GM19395 (cell line): Measurements from ENCODE around the gene CHST8.

Experiments used
- ATAC-seq: cut with Tn5 transposase; IDR thresholded peaks from one replicate; pipeline ENCODE4 v1.9.1; 2021; ENCODE audit warnings: mild to moderate bottlenecking, moderate library complexity; ENCODE audit not compliant: unreplicated experiment

Gene CHST8

GRCh38 chr19:33734913-33735312 is 113.2 kb downstream of the CHST8 start:
- no peak for ATAC-seq

DNA sequence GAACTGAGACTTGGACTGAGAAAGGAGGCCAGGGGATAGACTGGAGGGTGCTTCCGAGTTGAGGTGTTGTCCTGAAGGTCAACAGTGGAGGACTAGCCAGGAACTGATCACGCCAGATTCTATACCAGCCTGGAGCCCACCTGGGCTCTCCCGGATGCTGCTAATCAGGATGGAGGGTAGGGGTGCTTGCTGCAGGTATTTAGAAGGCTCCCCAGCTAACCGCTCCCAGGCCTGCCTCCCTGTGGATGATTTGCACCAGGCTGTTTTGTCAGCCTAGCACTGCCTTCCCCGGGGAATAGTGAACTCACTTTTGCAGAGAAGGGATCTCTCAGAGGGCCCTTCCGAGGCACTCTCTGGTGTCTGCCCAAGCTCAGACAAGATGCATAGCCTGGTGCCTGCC is 114.4 kb downstream of the CHST8 start:
- ATAC-seq, result no peak

GRCh38 chr19:33736787-33737186 is 115.0 kb downstream of the CHST8 start:
- ATAC-seq, result no peak

- no peak for ATAC-seq
Measured at GRCh38 chr19:33737681-33738371, 116.1 kb downstream of the CHST8 start.

GRCh38 chr19:33740811-33741396 is 119.2 kb downstream of the CHST8 start:
- no peak for ATAC-seq

DNA sequence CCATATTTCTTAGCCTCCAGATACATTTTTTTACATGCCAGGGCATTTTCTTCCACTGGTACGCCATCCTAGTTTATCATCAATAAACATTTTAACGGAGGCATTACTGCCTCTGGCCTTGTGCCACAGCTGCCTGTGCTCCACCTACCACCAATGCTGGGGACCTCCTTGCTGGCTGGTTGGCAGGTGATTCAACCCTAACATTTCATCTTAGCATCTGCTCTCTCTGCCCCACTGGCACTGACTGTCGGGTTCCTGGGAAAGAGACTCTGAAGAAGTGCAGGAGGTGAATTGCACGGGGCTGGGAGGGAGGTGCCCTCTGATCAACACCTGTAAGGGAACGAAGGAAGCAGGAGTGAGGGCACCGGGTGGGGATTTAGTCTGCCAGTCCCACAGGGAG is 123.5 kb downstream of the CHST8 start:
- no peak for ATAC-seq

DNA sequence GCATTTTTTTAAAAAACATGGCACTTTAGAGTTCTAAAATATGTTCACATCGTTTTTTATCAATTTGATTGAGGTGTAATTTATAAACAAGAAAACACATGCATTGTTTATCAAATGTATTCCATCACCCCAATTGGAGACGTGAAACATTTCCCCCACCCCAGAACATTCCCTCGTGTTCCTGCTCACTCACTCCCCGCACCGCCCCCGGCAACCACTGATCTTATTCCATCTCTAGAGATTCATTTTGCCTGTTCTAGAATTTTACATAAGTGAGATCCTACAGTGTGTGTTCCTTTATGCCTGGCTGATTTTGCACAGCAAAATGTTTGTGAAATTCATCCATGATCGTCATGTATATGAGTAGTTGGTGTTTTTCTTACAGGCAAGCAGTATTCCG is 124.4 kb downstream of the CHST8 start:
- no peak for ATAC-seq

- no peak for ATAC-seq
Measured at GRCh38 chr19:33747273-33747672, 125.5 kb downstream of the CHST8 start.

DNA sequence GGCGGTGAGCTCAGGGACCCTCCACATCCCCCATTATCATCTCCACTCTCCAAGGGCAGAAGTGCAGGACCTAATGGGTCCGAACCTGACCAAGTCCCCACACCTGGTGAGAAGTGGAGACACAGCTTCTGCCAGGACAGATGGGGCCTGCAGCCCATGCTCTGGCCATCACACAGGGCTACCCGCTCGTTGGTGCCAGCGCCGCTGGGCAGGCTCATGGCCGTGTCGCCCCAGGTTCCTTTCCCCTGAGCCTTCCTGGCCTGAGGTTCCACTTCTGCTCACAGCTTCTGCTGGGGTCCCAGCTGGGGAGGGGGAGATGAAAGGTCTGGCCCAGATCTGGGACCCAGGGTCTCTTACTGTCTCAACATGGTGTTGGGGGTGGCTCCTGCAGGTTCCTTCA is 126.5 kb downstream of the CHST8 start:
- ATAC-seq, result no peak

DNA sequence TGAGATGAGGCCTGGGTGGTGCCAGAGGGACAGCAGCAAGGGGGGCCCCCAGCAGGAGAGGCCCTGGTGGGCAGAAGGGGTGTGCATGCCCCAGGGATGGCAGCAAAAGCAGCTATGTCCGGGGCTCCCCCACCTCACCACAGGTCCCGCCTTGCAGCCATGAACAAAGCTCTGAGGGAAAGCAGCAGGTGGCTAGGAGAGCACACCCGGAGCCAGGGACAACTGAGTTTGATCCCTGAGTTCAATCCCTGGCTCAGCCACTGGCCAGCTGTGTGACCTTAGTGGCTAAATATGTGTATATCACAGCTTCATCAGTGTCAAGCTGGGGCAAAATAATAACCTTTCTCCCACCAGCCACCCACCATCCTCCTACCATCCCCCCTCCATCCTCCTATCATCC is 127.3 kb downstream of the CHST8 start:
- ATAC-seq, result no peak

- ATAC-seq, result no peak
Measured at GRCh38 chr19:33749619-33750175, 127.9 kb downstream of the CHST8 start.

DNA sequence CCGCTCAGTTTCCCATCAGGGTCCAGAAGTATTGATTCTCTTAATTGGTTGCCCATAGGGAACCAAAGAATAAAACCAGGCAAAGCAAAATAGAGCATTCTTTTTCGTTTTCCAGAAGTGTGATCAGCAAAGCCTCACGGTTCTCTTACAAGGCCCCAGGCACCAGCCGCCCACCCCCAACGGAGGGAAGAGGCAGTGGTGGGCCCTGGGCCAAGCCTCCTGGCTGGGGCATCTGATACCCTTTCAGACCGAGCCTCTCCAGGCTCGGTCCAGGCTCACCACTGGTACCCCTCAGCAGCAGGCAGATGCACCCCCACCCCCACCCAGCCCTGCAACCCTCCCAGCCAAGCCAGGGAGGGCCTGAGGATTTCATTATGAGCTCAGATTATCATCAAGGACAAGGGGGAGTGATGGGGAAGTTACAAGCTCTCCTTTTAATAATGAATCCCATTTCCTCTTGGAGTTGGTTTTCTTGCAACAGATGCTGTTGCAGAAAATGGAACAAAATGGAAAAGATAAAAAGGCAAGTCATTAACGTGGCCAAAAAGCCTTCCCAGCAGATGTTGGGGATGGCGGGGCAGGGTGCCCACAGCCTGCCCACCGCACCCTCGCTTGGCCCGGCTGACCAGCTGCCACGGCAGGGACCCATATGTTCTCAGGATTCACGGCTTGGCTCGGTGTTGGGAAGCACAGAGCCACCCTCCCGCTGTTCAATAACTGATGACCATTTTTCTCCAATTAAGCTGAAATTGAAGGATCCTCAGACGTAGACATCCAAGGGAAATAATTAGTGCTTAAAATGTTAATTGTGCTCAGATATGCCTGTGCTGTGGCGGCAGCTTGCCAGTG is 129.1 kb downstream of the CHST8 start:
- no peak for ATAC-seq

DNA sequence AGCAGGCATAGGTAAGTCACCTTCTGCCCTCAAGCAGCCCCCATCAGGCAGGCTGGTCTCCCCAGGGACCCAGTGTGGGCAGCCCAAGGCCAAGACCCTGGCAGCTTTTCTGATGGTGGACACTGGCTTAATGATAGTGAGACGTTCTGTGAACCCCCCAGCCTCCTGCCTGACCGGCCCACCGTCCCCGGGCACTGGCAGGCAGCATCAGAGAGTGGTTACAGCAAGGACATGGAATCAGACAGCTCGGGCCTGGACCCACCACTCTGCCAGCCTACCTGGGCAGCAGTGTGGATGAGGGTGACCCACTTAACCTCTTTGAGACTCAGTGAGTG is 129.7 kb downstream of the CHST8 start:
- no peak for ATAC-seq

DNA sequence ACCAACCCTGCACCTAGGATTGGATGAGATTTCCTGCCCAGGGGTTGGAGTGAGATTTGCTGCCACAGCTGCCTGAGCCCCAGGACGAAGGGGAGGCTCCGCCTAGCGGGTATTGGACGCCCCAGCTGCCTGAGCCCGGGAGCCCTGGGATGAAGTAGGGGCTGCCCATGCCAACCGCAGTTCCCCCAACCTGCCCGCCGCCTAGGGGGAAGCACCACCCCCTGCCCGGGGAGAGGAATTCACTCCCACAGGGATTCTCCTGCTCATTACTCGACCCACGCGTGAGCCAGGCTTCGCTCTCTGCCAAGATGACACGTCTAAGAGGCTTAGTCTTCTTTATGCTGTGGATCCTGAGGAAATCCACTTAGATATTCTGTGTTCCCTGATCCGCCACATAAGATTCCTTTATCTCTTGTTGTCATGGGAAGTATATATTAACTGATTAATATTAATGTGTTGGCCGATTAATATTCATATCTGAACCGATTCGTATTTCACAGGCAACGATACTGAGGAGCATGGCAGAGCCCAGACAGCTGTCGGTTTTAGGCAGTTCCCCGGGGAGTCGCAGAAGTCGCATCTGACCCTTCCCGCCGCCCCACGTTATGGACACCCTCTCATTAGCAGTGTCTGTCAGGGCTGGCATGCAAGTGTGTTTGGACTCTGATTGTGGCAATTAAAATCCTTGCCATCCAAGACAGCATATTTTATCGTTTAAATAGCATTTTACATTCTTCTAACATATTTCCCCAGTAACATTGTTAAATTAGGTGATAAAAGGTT is 130.5 kb downstream of the CHST8 start:
- no peak for ATAC-seq

GRCh38 chr19:33752945-33753344 is 131.2 kb downstream of the CHST8 start:
- no peak for ATAC-seq

- ATAC-seq, result no peak
Measured at GRCh38 chr19:33754361-33754760, 132.6 kb downstream of the CHST8 start.

- no peak for ATAC-seq
Measured at GRCh38 chr19:33755099-33756035, 133.6 kb downstream of the CHST8 start.

DNA sequence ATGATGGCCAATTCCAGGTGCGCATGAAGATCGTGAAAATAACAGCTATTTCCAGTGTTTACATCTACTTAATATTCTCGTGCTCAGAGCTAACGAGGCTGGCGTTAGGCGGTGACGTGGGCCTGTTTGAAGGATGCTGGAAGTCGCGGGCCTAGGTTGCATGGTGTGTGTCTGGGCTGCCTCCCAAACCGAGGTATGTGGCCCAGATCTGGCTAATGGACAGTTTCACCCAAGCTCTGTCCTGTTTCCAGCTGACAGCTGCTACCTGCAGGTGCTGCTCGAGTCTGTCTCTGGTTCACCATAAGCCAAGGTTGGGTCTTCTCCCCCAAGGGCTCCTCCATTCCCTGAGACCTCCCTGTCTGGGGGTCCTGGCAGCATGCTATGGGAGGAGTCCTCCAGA is 134.4 kb downstream of the CHST8 start:
- ATAC-seq, result no peak

DNA sequence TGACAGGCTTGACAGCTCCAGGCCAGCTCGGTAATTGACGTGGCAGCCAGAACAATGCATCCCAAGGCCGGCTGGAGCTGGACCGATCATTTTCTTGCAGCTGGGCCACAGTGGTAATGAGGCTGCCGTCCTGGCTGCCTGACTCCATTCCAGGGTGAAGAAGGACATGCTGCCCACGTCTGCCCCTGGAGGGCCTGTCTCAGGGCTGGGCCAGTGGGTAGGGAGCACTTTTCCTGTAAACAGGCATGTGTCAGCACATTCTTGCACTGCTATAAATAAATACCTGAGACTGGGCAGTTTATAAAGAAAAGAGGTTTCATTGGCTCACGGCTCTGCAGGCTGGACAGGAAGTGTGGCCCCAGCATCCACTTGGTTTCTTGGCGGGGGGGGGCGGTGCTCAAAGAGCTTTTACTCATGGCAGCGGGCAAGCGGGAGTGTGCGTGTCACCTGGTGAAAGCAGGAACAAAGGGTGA is 136.8 kb downstream of the CHST8 start:
- ATAC-seq, result no peak

- no peak for ATAC-seq
Measured at GRCh38 chr19:33759356-33759755, 137.6 kb downstream of the CHST8 start.
